ENCODE data around the gene ORM2. TPM values are rescaled to one million over a fixed set of nuclear protein-coding genes. Genes with fewer than 3 reads are reported as not detected.

ORM2 gene
- total and polyA plus RNA-seq, 2 of the 8 experiments (the other 6 are each of a cell fraction or from before 2014, with no cell fraction given): 1.3 TPM; not detected in 1

DNA sequence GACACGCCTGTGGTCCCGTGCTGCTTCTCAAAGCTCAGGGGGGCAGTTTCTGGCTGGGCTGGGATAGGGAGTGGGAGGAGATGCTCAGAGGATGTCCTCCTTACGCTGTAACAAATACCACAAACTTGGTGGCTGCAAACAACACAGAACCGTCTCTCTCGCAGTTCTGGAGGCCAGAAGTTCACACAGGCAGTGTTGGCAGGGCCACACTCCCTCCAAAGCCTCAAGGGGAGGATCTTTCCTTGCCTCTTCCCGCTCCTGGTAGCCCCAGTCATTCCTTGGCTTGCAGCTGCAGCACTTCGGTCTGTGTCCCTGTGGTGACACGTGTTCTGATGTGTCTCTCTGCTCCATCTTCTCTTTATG lies 17.2 kb upstream of the ORM2 start:
- H4K8ac ChIP-seq (ENCODE audit: extremely low read depth, insufficient read depth, low read length): no peak overlapping the region
- no peak overlapping the region for H2AFZ ChIP-seq (ENCODE audit: low read length)
- H3K4me2 ChIP-seq (ENCODE audit: insufficient read depth in 1 of 2, low read depth in 2 of 2, low read length in 2 of 2): no peak overlapping the region
- H3K79me1 ChIP-seq (ENCODE audit: low read depth, low read length): no peaks in the 10 kb centered on the region
- no peak overlapping the region for H2BK20ac ChIP-seq (ENCODE audit: low read length)
- H3K4me3 ChIP-seq (ENCODE audit: extremely low read depth in 1 of 4, insufficient read depth in 2 of 4, low read depth in 3 of 4, low read length in 4 of 4): no peak overlapping the region
- WGBS, 2 experiments (ENCODE audit: extremely low coverage in 1 of 2, insufficient coverage in 1 of 2, insufficient read length in 1 of 2, insufficient replicate concordance in 2 of 2, low coverage in 1 of 2, low lambda C conversion rate in 2 of 2, missing lambda C conversion rate in 1 of 2): 88% methylated on average over 7 of the region's 8 CpGs; no CpG with 5 or more reads in 1 of the 2 experiments
- no peak overlapping the region for H4K5ac ChIP-seq (ENCODE audit: insufficient read length, low read depth, low read length)
- H3K23me2 ChIP-seq (ENCODE audit: low read depth, low read length): no peaks in the 10 kb centered on the region
- H3K36me3 ChIP-seq (ENCODE audit: control insufficient read depth in 2 of 4, insufficient read depth in 4 of 4, low read length in 3 of 4): no peaks in the 10 kb centered on the region; a peak in 2 of 8 replicates
- no peak overlapping the region for H3K9ac ChIP-seq (replicated peaks in 1 of 4; ENCODE audit: extremely low read depth in 1 of 4, low read depth in 3 of 4, low read length in 3 of 4)
- FAIRE-seq: no peak
- no peak overlapping the region for H2BK12ac ChIP-seq (ENCODE audit: low read depth, low read length)
- no peak overlapping the region for H2BK5ac ChIP-seq (ENCODE audit: low read depth, low read length)
- H2BK120ac ChIP-seq (replicated peaks; ENCODE audit: low read depth, low read length): no peak overlapping the region
- H3K27ac ChIP-seq (ENCODE audit: low read depth, low read length): no peak overlapping the region
- H2AK5ac ChIP-seq (ENCODE audit: low read depth, low read length): no peak overlapping the region
- no peak overlapping the region for H3K4ac ChIP-seq (replicated peaks; ENCODE audit: insufficient read length, low read depth, low read length)
- no peak overlapping the region for H3K23ac ChIP-seq (ENCODE audit: insufficient read length)
- no peak for DNase-seq (ENCODE audit: low read depth in 1 of 2, low spot score in 2 of 2)
- no peaks in the 10 kb centered on the region for H3K9me3 ChIP-seq (ENCODE audit: insufficient read depth in 2 of 2, low read depth in 1 of 2, low read length in 1 of 2)
- no peak overlapping the region for H2BK15ac ChIP-seq (ENCODE audit: low read length)
- ChIA-PET CTCF (ENCODE audit: partially characterized antibody) (no interaction called here), POLR2A (ENCODE audit: partially characterized antibody) (no interaction called here)
- no peaks in the 10 kb centered on the region for H3K79me2 ChIP-seq (ENCODE audit: control insufficient read depth in 1 of 2, insufficient read depth in 2 of 2, low read length in 2 of 2)
- no peaks in the 10 kb centered on the region for H3K27me3 ChIP-seq (replicated peaks in 1 of 4; ENCODE audit: control insufficient read depth in 3 of 4, extremely low read depth in 1 of 4, insufficient read depth in 3 of 4, low read length in 3 of 4)
- H4K91ac ChIP-seq (replicated peaks; ENCODE audit: insufficient read length, low read length): no peak overlapping the region
- no peak overlapping the region for H3K56ac ChIP-seq (replicated peaks; ENCODE audit: insufficient read length, low read depth, low read length)
- H3K18ac ChIP-seq (ENCODE audit: extremely low read depth, low read length): no peak overlapping the region; the same call in 1 of the 2 replicates
- no peaks in the 10 kb centered on the region for H4K20me1 ChIP-seq (replicated peaks in 1 of 2; ENCODE audit: control insufficient read depth in 1 of 2, insufficient read depth in 2 of 2, low read length in 2 of 2)
- no peak overlapping the region for H3K14ac ChIP-seq (ENCODE audit: insufficient read length)
- H3K4me1 ChIP-seq (replicated peaks in 1 of 4; ENCODE audit: control insufficient read depth in 3 of 4, insufficient read depth in 4 of 4, low read length in 3 of 4): no peaks in the 10 kb centered on the region
- TF ChIP-seq SRF (IDR thresholded peaks at IDR 0.05; ENCODE audit: low read depth, low read length) (no peak), HDAC6 (IDR thresholded peaks at IDR 0.05; ENCODE audit: low read depth, low read length) (no peak), FOSL1 (IDR thresholded peaks at IDR 0.05; ENCODE audit: insufficient read depth, low read depth, low read length) (no peak), BRCA1 (IDR thresholded peaks at IDR 0.05; ENCODE audit: low read depth, low read length) (no peak), NANOG (IDR thresholded peaks at IDR 0.05; ENCODE audit: insufficient read depth, low read depth, low read length, poor library complexity, severe bottlenecking) (no peak), TAF1 (IDR thresholded peaks at IDR 0.05; ENCODE audit: low read depth, low read length) (no peak)
- TF ChIP-seq, protein P1, sequence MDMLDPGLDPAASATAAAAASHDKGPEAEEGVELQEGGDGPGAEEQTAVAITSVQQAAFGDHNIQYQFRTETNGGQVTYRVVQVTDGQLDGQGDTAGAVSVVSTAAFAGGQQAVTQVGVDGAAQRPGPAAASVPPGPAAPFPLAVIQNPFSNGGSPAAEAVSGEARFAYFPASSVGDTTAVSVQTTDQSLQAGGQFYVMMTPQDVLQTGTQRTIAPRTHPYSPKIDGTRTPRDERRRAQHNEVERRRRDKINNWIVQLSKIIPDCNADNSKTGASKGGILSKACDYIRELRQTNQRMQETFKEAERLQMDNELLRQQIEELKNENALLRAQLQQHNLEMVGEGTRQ (IDR thresholded peaks at IDR 0.05; ENCODE audit: low read length): no peak
- TF ChIP-seq, protein P2, sequence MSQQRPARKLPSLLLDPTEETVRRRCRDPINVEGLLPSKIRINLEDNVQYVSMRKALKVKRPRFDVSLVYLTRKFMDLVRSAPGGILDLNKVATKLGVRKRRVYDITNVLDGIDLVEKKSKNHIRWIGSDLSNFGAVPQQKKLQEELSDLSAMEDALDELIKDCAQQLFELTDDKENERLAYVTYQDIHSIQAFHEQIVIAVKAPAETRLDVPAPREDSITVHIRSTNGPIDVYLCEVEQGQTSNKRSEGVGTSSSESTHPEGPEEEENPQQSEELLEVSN (IDR thresholded peaks at IDR 0.05): no peak
